GM12891 (cell line): Measurements from ENCODE around the gene ERGIC1.

Source experiments
- PAX5 ChIP-seq: IDR thresholded peaks from 2 replicates; pipeline ENCODE4 v1.6.1; 2011; ENCODE audit warnings: low read length, moderate library complexity, mild to moderate bottlenecking; ENCODE audit not compliant: insufficient read depth, severe bottlenecking
- POLR2A ChIP-seq: IDR thresholded peaks from 2 replicates; pipeline ENCODE4 v1.6.1; 2011; ENCODE audit warnings: low read depth, low read length, control low read depth
- POLR2AphosphoS5 ChIP-seq: IDR thresholded peaks from 2 replicates; pipeline ENCODE4 v1.6.1; 2011; ENCODE audit warnings: low read depth, low read length, control low read depth
- POU2F2 ChIP-seq: IDR thresholded peaks from 2 replicates; pipeline ENCODE4 v1.6.1; 2011; ENCODE audit warnings: low read depth, mild to moderate bottlenecking, control low read depth, low read length, moderate library complexity
- SPI1 ChIP-seq: IDR thresholded peaks from 2 replicates; pipeline ENCODE4 v1.6.1; 2011; ENCODE audit warnings: low read depth, low read length, control low read depth
- TAF1 ChIP-seq: IDR thresholded peaks from 2 replicates; pipeline ENCODE4 v1.6.1; 2011; ENCODE audit warnings: low read depth, low read length, control low read depth

DNA sequence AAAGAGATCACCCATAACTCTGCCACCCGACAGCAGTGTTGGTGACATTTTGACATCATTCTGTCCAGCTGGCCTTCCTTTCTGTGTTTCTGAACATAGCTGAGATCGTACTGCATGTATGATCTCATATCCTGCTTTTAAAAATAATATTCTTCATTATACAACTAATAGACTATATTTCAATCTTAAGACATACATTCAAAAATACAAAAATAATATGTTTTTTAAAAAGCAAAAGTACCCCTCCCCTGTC is 77.5 kb downstream of the ERGIC1 start:
- TF ChIP-seq POU2F2 (no peak), TAF1 (no peak), POLR2A (no peak), POLR2AphosphoS5 (no peak), PAX5 (no peak), SPI1 (no peak)
